HG02623 (cell line): ENCODE measurements around the gene LRRC4.

Source experiments
- ATAC-seq: cut with Tn5 transposase; IDR thresholded peaks from one replicate; pipeline ENCODE4 v1.9.1; 2021; ENCODE audit warnings: moderate library complexity; ENCODE audit not compliant: unreplicated experiment

LRRC4 gene, protein sequence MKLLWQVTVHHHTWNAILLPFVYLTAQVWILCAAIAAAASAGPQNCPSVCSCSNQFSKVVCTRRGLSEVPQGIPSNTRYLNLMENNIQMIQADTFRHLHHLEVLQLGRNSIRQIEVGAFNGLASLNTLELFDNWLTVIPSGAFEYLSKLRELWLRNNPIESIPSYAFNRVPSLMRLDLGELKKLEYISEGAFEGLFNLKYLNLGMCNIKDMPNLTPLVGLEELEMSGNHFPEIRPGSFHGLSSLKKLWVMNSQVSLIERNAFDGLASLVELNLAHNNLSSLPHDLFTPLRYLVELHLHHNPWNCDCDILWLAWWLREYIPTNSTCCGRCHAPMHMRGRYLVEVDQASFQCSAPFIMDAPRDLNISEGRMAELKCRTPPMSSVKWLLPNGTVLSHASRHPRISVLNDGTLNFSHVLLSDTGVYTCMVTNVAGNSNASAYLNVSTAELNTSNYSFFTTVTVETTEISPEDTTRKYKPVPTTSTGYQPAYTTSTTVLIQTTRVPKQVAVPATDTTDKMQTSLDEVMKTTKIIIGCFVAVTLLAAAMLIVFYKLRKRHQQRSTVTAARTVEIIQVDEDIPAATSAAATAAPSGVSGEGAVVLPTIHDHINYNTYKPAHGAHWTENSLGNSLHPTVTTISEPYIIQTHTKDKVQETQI

GRCh38 chr7:128030654-128031611 is at the start of gene LRRC4:
TSS of gene LRRC4 (minus strand) at chr7:128031437. CDS start at chr7:128030640, 797 bp downstream.
- no peak for ATAC-seq

- no peak for ATAC-seq
These were observed 48.9 kb upstream of the LRRC4 start for GRCh38 chr7:128080169-128080568.

GRCh38 chr7:128078309-128078708 is 47.1 kb upstream of the LRRC4 start:
- ATAC-seq, result no peak

DNA sequence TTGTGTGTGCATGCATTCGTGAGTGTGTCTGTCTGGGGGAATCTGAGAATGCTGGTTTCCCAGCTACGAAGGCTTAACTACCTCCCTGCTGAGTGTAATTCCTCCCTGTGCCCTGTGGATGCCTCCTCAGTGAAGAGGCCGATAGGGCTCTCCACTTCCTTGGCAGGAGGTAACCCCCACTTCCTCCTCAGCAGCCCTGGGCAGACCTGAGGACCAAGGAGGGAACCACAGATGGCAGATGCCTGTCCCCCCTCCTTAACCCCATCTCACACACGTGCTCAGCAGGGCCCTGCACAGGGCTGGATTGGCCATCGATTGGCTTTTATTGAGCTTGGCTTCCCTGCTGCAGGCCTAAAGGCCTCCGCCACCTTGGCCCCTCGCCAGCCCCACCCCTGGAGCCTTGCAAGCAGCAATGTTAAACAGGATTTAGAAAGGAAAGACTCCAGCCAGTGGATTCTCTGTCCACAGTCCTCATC is 45.6 kb upstream of the LRRC4 start:
- no peak for ATAC-seq

GRCh38 chr7:128076196-128076795 is 45.1 kb upstream of the LRRC4 start:
- ATAC-seq, result no peak

- no peak for ATAC-seq
These were observed 44.2 kb upstream of the LRRC4 start for GRCh38 chr7:128075242-128076095.

DNA sequence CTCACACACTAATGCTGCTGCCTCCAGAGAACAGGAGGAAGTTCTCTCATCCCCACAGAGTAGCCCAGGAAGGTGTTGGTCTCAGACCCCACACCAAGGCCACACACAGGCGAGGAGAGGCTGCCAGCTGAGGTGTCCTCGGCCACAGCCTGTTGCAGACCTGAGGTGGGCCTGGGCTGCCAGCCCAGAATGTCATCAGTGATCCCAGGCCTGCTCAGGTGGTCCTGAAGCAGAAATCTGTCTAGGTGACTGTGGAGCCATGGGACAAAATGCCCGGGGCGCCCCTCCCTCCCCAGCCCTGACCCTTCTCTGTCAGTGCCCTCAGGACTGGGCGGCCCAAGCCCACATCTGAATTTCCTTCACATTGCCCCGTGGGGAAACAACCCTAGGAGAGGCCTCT is 43.5 kb upstream of the LRRC4 start:
- no peak for ATAC-seq

DNA sequence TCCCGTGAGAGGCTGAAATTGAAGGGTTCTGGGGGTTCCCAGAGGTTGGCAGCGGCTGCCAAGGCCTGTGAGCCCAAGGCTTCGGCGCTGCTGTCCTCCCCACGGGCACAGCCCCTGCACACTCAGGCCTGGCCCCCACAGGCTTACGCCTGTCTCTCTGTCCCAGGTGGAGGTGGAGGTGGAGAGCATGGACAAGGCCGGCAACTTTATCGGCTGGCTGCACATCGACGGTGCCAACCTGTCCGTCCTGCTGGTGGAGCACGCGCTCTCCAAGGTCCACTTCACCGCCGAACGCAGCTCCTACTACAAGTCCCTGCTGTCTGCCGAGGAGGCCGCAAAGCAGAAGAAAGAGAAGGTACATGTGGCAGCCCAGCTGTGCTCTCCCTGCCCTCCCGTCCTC is 43.1 kb upstream of the LRRC4 start:
- no peak for ATAC-seq

DNA sequence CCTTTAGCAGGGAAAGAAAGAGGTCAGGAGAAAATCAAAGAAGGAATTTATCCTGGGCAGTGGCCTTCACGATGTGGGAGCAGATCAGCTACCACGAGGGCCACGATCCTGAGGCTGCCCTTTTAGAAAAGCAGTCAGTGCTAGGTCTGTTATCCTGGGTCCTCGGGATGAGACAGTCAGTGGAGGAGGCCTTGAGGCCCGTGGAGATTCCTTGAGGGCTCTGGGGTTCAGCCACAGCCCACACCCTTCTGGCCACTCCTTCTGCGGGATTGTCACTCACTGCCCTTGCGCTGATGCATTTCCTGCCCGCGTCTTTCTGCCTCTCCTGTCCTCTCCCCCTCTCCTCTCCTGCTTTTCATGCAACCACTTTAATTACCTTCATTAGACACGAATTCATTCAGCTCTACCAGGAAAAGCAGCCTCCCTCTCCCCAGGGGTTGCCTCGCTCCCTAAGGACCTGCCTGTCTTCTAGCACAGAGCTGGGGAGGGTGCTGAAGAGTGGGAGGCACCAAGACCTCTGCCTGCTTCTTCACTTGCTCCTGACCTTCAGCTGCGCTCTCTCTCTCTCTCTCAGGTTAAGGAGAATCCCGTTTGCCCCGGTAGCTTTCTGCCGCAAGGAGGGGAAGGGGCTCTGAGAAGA is 42.6 kb upstream of the LRRC4 start:
- ATAC-seq, result no peak

GRCh38 chr7:128071801-128072200 is 40.6 kb upstream of the LRRC4 start:
- ATAC-seq, result no peak

DNA sequence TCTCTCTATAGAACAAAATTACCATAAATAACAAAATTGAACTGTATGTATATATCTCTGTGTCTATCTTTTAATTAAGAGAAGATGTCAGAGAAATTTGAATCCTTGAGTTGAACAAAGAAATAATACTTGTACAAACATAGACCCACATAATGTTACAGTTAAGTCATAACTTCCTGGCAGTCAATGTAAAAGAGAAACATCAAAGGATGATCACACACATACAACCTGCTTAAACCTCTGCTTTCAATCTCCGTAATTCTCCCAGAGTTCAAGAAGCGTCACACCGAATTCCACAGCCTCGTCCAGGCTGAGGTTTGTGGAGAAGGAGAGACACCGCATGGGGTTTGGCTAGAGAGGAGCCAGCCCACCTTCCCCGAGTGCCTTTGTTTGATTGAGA is 40.1 kb upstream of the LRRC4 start:
- ATAC-seq, result no peak

GRCh38 chr7:128069373-128070364 is 38.4 kb upstream of the LRRC4 start:
- no peak for ATAC-seq

- ATAC-seq, result no peak
These were observed 37.5 kb upstream of the LRRC4 start for GRCh38 chr7:128068785-128069184.

GRCh38 chr7:128067983-128068382 is 36.7 kb upstream of the LRRC4 start:
- no peak for ATAC-seq

DNA sequence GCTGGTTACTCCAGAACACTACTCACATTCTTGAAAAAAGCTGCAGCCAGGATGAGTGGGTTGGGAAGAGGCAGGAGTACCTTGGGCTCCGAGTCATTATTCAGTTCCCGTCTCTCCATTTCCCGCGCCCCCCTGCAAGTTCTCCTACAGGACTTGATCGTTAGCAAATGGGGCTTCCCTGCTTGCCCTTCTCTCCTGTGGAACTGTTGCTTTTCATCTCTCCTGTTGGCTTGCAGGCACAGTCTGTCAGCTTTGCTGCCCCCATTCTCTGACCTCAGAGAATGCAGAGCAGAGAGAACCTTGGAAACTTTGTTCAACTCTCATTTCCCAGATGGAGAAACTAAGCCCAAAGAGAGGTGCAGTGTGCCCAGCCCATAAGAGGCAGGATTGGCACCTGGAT is 35.6 kb upstream of the LRRC4 start:
- no peak for ATAC-seq

DNA sequence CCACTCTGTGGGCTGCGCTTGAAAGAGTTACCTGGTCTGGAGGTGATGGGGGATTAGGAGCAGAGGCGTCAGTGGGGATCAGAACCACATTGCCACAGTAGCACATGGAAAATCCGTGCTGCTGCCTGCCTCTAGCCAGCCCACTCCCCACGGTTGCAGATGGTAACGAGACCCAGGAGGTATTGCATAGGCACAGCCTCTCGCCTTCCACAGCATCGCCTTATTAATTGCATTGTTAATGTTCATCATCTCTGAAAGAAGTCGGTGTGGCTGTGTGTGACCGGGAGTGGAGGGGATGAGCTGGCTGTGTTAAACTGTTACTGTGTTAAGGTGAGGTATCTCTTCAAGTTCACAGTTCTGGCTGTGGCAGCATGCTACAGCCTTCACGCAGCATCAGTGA is 35.2 kb upstream of the LRRC4 start:
- no peak for ATAC-seq

GRCh38 chr7:128065872-128066271 is 34.6 kb upstream of the LRRC4 start:
- no peak for ATAC-seq

GRCh38 chr7:128063088-128063487 is 31.9 kb upstream of the LRRC4 start:
- no peak for ATAC-seq
